Neural progenitor cell (in vitro differentiated cells): ENCODE data around the gene STK40.

ENCODE experiments used
- CTCF ChIP-seq: fragments of 200-600 bp; sonication (generic); IDR thresholded peaks from 2 replicates; pipeline ENCODE4 v1.5.1; 2017; ENCODE audit warnings: antibody characterized with exemption, mild to moderate bottlenecking
- EZH2 ChIP-seq: fragments of 200-600 bp; sonication (generic); IDR thresholded peaks from 2 replicates; pipeline ENCODE4 v1.6.1; 2017; ENCODE audit warnings: antibody characterized with exemption, mild to moderate bottlenecking, moderate library complexity
- EZH2phosphoT487 ChIP-seq: fragments of 200-600 bp; sonication (generic); IDR thresholded peaks from 2 replicates; pipeline ENCODE4 v1.6.1; 2017; ENCODE audit warnings: antibody characterized with exemption

GRCh38 chr1:36419140-36419539, 33.4 kb upstream of the STK40 start:
- TF ChIP-seq CTCF (no peak), EZH2phosphoT487 (no peak), EZH2 (no peak)
